Kasumi-1 (cell line): ENCODE measurements around the gene TRAK1.

ENCODE experiments used
- DNase-seq, 2 experiments: peaks; one replicate each; lab custom pipeline; 2025; lab: John Stamatoyannopoulos, UW

Gene TRAK1

GRCh38 chr3:42123824-42124658 lies 32.9 kb downstream of the TRAK1 start:
- DNase-seq: no peak

GRCh38 chr3:42127226-42127625 lies 36.1 kb downstream of the TRAK1 start:
- no peak for DNase-seq

GRCh38 chr3:42128526-42128925 lies 37.4 kb downstream of the TRAK1 start:
- DNase-seq: no peak

GRCh38 chr3:42129014-42129953 lies 38.1 kb downstream of the TRAK1 start:
- no peak for DNase-seq

- no peak for DNase-seq
Measured at GRCh38 chr3:42130007-42130328, 38.8 kb downstream of the TRAK1 start.

GRCh38 chr3:42130329-42131070 lies 39.3 kb downstream of the TRAK1 start:
- no peak for DNase-seq

- DNase-seq: no peak
Measured at GRCh38 chr3:42133500-42134298, 42.5 kb downstream of the TRAK1 start.

GRCh38 chr3:42134867-42135464 lies 43.8 kb downstream of the TRAK1 start:
- no peak for DNase-seq

- DNase-seq: no peak
Measured at GRCh38 chr3:42139621-42140453, 48.7 kb downstream of the TRAK1 start.

- DNase-seq: no peak
Measured at GRCh38 chr3:42140665-42141203, 49.6 kb downstream of the TRAK1 start.

- DNase-seq: no peak
Measured at GRCh38 chr3:42143440-42143839, 52.3 kb downstream of the TRAK1 start.

GRCh38 chr3:42144209-42144608 lies 53.1 kb downstream of the TRAK1 start:
- no peak for DNase-seq

GRCh38 chr3:42148086-42148848 lies 57.1 kb downstream of the TRAK1 start:
- DNase-seq: no peak

GRCh38 chr3:42148982-42149432 lies 57.9 kb downstream of the TRAK1 start:
- no peak for DNase-seq

GRCh38 chr3:42149532-42149931 lies 58.4 kb downstream of the TRAK1 start:
- DNase-seq: no peak

- DNase-seq: no peak
Measured at GRCh38 chr3:42149975-42150374, 58.8 kb downstream of the TRAK1 start.

GRCh38 chr3:42151596-42152168 lies 60.5 kb downstream of the TRAK1 start:
- DNase-seq: no peak

GRCh38 chr3:42152193-42152592 lies 61.0 kb downstream of the TRAK1 start:
- DNase-seq: no peak

- no peak for DNase-seq
Measured at GRCh38 chr3:42153039-42153438, 61.9 kb downstream of the TRAK1 start.
